ENCODE measurements around the gene THPO. TPM values are rescaled to one million over a fixed set of nuclear protein-coding genes. Genes with fewer than 3 reads are reported as not detected.

Gene THPO
- polyA plus RNA-seq, 1 experiment, result 0.36 TPM

DNA sequence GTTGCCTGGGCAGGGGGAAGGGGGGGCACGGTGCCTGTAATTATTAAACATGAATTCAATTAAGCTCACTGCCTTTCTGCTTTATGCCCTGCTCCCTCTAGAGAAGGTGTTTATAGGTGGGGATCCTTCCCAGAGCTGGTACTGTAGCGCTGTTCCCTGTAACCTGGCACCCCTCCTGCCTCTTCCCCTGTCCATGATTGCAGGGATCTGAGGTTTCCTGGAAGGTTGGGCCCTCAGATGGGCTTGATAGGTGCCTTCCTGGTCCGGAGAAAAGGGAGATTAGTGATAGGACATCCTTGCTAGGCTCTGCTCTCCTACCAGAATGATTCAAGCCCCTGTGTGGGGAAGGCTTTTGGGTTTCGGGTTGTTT is 42.7 kb downstream of the THPO start:
- H3K27me3 ChIP-seq (ENCODE audit: control insufficient read depth, insufficient read depth, low read length), result no peaks in the 10 kb centered on the region
- CTCF ChIA-PET, result no interaction called here
- peaks cover 27% of the 10 kb centered on the region for H3K36me3 ChIP-seq (ENCODE audit: control insufficient read depth, insufficient read depth, low read length)
- TF ChIP-seq, protein P1, sequence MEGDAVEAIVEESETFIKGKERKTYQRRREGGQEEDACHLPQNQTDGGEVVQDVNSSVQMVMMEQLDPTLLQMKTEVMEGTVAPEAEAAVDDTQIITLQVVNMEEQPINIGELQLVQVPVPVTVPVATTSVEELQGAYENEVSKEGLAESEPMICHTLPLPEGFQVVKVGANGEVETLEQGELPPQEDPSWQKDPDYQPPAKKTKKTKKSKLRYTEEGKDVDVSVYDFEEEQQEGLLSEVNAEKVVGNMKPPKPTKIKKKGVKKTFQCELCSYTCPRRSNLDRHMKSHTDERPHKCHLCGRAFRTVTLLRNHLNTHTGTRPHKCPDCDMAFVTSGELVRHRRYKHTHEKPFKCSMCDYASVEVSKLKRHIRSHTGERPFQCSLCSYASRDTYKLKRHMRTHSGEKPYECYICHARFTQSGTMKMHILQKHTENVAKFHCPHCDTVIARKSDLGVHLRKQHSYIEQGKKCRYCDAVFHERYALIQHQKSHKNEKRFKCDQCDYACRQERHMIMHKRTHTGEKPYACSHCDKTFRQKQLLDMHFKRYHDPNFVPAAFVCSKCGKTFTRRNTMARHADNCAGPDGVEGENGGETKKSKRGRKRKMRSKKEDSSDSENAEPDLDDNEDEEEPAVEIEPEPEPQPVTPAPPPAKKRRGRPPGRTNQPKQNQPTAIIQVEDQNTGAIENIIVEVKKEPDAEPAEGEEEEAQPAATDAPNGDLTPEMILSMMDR (IDR thresholded peaks at IDR 0.05; ENCODE audit: insufficient read depth, low read depth, low read length), result no peak
- POLR2A ChIA-PET, result no interaction called here
- H3K4me3 ChIP-seq (ENCODE audit: low read depth, low read length), result peak overlapping the region; percentile 71; the same call in 1 of the 2 replicates
- DNase-seq (ENCODE audit: low read depth), result no peak

DNA sequence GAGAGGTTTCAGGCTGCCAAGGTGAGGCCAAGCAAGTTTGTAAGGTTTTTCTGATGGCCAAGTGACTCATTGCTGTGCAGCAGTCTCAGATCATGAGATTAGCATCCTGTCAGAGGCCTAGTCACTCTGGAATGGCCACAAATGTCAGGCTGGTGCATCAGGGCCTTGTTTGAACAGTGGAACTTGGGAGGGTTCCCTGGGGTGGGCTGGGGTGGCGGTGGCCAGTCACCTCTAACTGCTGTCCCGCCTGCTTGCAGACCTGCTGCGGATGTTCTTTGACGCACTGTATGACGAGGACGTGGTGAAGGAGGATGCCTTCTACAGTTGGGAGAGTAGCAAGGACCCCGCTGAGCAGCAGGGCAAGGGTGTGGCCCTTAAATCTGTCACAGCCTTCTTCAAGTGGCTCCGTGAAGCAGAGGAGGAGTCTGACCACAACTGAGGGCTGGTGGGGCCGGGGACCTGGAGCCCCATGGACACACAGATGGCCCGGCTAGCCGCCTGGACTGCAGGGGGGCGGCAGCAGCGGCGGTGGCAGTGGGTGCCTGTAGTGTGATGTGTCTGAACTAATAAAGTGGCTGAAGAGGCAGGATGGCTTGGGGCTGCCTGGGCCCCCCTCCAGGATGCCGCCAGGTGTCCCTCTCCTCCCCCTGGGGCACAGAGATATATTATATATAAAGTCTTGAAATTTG is 43.4 kb downstream of the THPO start:
- no peak overlapping the region for H3K4me3 ChIP-seq (ENCODE audit: low read depth, low read length)
- no peak for DNase-seq (ENCODE audit: low read depth)
- H3K27me3 ChIP-seq (ENCODE audit: control insufficient read depth, insufficient read depth, low read length), result no peaks in the 10 kb centered on the region
- peaks cover 28% of the 10 kb centered on the region for H3K36me3 ChIP-seq (ENCODE audit: control insufficient read depth, insufficient read depth, low read length)
- TF ChIP-seq, protein P1 (IDR thresholded peaks at IDR 0.05; ENCODE audit: insufficient read depth, low read depth, low read length), result no peak
- ChIA-PET CTCF (no interaction called here), POLR2A (no interaction called here)

DNA sequence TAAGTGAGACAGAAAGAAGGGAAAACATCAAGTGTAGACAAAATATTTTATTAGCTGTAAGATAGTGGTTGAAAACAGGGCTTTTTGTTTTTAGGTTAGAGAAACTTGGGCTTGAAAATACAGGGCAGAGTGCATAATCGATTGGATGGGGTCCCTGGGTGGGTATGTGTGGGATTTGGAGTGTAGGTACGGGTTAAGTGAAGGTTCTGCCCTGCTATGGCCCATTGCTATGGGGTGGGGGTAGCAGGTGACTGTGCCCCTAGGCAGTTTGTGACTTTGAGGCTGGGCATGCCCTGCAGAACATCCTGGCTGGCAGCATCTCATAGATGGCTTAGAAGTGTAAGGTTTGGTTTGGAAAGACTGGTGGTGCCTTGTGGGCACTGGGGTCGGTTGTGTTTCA is 44.3 kb downstream of the THPO start:
- POLR2A ChIA-PET, result no interaction called here
- no peak overlapping the region for H3K4me3 ChIP-seq (ENCODE audit: low read depth, low read length)
- no peak for DNase-seq (ENCODE audit: low read depth)
- H3K36me3 ChIP-seq (ENCODE audit: control insufficient read depth, insufficient read depth, low read length), result peaks cover 32% of the 10 kb centered on the region
- CTCF ChIA-PET, result interaction anchor here (0.7 kb wide), 1 partner anchor 14 kb away, joined by 3 read pairs; no protein-coding TSS in a partner anchor
- TF ChIP-seq, protein P1 (IDR thresholded peaks at IDR 0.05; ENCODE audit: insufficient read depth, low read depth, low read length), result no peak
- no peaks in the 10 kb centered on the region for H3K27me3 ChIP-seq (ENCODE audit: control insufficient read depth, insufficient read depth, low read length)

DNA sequence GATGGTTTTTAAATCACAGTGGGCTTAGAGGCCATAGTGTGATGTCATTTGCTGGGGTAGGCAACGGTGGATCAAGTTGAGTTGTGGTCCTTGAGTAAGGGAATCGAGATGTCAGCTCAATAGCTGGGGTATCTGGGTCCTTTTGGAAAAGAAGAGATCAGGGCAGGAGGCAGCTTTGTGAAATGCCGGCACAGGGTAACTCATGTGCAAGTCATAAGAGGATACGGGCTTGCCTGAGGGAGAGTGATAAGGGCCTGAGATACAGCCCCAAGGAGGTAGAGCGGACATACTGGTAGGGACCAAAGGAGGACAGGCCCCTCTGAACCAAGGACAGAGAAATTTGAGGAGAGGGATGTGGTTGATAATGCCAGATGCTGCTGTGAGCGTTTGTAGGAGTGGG is 44.8 kb downstream of the THPO start:
- Histone ChIP-seq H3K27me3 (ENCODE audit: control insufficient read depth, insufficient read depth, low read length) (no peaks in the 10 kb centered on the region), H3K4me3 (ENCODE audit: low read depth, low read length) (no peak overlapping the region), H3K36me3 (ENCODE audit: control insufficient read depth, insufficient read depth, low read length) (peaks cover 37% of the 10 kb centered on the region)
- POLR2A ChIA-PET, result no interaction called here
- TF ChIP-seq, protein P1 (IDR thresholded peaks at IDR 0.05; ENCODE audit: insufficient read depth, low read depth, low read length), result no peak
- no peak for DNase-seq (ENCODE audit: low read depth)
- CTCF ChIA-PET, result interaction anchor here (0.7 kb wide), 1 partner anchor 13 kb away, joined by 3 read pairs; no protein-coding TSS in a partner anchor

DNA sequence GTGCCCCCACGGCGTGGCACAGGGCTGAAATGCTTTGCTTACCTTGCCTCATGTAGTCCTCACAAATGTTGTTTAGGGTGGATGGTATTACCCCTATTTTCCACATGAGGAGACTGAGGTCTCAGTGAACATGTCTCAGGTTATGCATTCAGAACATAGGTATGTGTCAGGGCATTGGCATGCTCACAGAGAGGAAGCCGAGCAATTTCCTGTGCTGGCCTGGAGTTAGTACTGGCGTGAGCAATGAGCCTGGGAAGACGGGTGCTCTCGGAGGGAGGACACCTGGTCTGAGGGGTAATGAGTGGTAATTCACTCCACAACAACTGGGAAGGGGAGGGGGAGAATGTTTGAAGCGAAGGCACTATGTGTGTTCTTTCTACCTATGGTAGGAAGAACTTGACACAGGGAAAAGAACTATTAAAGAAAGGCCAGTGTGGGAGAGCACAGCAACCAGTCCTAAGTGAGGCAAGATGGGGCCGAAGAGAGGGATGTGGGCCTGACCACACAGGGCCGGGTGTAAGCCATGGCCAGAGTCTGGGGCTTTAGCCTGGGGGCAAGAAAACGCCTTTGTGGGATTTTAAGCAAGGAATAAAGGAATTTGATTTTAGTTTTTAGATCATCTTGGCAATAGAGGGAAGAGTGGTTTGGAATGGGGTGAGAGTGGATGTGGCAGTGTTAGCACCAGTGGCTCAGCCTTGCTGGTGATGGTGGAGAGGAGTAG is 45.5 kb downstream of the THPO start:
- peak; percentile 63 for DNase-seq (ENCODE audit: low read depth)
- no peak overlapping the region for H3K4me3 ChIP-seq (ENCODE audit: low read depth, low read length)
- no peaks in the 10 kb centered on the region for H3K27me3 ChIP-seq (ENCODE audit: control insufficient read depth, insufficient read depth, low read length)
- ChIA-PET CTCF (no interaction called here), POLR2A (no interaction called here)
- TF ChIP-seq, protein P1 (IDR thresholded peaks at IDR 0.05; ENCODE audit: insufficient read depth, low read depth, low read length), result no peak
- peaks cover 42% of the 10 kb centered on the region for H3K36me3 ChIP-seq (ENCODE audit: control insufficient read depth, insufficient read depth, low read length)
